Esophagus muscularis mucosa (tissue), 4 donors: ENCODE measurements around the gene B3GALNT2. TPM values are rescaled to one million over a fixed set of nuclear protein-coding genes. Genes with fewer than 3 reads are reported as not detected.
"Not testable (repeated sequence)": the region's sequence is repeated elsewhere in the genome, so short reads cannot be mapped to it uniquely, and the experiment has no call there.

Experiments used
- DNase-seq: peaks from one replicate; pipeline ENCODE4 v3.0.0-alpha.2; 2017; ENCODE audit errors: extremely low spot score
- H3K27ac ChIP-seq, 4 donors: fragments of 200-600 bp; sonication (generic); replicated peaks in 1 of 4; 1 replicate in 3 of 4; 2 replicates in 1 of 4; pipeline ENCODE4 v1.5.1; 2016 to 2019; ENCODE audit warnings: mild to moderate bottlenecking in 1 of 4
- H3K27me3 ChIP-seq, 4 donors: fragments of 200-600 bp; sonication (generic); one replicate each; pipeline versions ENCODE4 v1.5.1 to v1.6.0; 2016 to 2019
- H3K36me3 ChIP-seq, 4 donors: fragments of 200-600 bp; sonication (generic); one replicate each; pipeline ENCODE4 v1.5.1; 2016 to 2019
- H3K4me1 ChIP-seq, 4 donors: fragments of 200-600 bp; sonication (generic); one replicate each; pipeline ENCODE4 v1.5.1; 2016 to 2019
- H3K4me3 ChIP-seq, 4 donors: fragments of 200-600 bp; sonication (generic); 1 replicate in 2 of 4; 2 replicates in 2 of 4; pipeline ENCODE4 v1.5.1; 2016 to 2019; ENCODE audit warnings: mild to moderate bottlenecking in 4 of 4, moderate library complexity in 1 of 4
- H3K9me3 ChIP-seq, 4 donors: fragments of 200-600 bp; sonication (generic); 1 replicate in 3 of 4; 2 replicates in 1 of 4; pipeline ENCODE4 v1.5.1; 2016 to 2019
- CTCF ChIP-seq, 3 experiments: fragments of 200-600 bp in 2 of 3; fragments of 450-650 bp in 1 of 3; sonication (generic) in 2 of 3; IDR thresholded peaks; one replicate each; pipeline ENCODE4 v1.5.1; 2017 to 2019; ENCODE audit warnings: antibody characterized with exemption in 3 of 3, mild to moderate bottlenecking in 2 of 3, moderate library complexity in 1 of 3
- EP300 ChIP-seq: sonication (generic); formaldehyde crosslinking; IDR thresholded peaks from one replicate; pipeline ENCODE4 v1.6.1; 2017; ENCODE audit warnings: antibody characterized with exemption
- POLR2A ChIP-seq: fragments of 450-650 bp; IDR thresholded peaks from one replicate; pipeline ENCODE4 v1.6.1; 2017; ENCODE audit warnings: antibody characterized with exemption, moderate library complexity, mild to moderate bottlenecking, low read depth
- POLR2AphosphoS5 ChIP-seq, 2 donors: sonication (generic); formaldehyde crosslinking; IDR thresholded peaks; one replicate each; pipeline ENCODE4 v1.6.1; 2017; ENCODE audit warnings: antibody characterized with exemption in 2 of 2
- WGBS: methylation state at CpG from one replicate; pipeline ENCODE4 v1.1.5; 2018; 5-methylcytosine and 5-hydroxymethylcytosine counted together
- intact Hi-C: fragments of 100-400 bp; cut with DNase I; formaldehyde crosslinking; loops from one replicate; pipeline ENCODE4 v1.15.1; 2023
- total RNA-seq, 4 donors: library from RNA; depleted of rRNA; stranded (reverse); fragments of >200 nt; gene quantifications; one replicate each; pipeline versions ENCODE4 v1.1.0 to v1.2.1, GENCODE V29; 2016

The B3GALNT2 gene
- 10 to 100 TPM; 49.0 to 68.4 (median 55.5) TPM for total RNA-seq

GRCh38 chr1:235504122-235504493, at the start of gene B3GALNT2:
TSS of gene B3GALNT2 (minus strand) at chr1:235504452. CDS start at chr1:235504252, 200 bp downstream.
- TF ChIP-seq POLR2A (peak; percentile 86), EP300 (no peak), CTCF (IDR thresholded peaks at IDR 0.05) (no peak), POLR2AphosphoS5 (IDR thresholded peaks at IDR 0.05) (peak in 1 of 2 donors; percentile 96)

GRCh38 chr1:235553112-235553551, 48.9 kb upstream of the B3GALNT2 start:
- H3K27ac ChIP-seq: no peak overlapping the region
- intact Hi-C loops: no loop called here
- WGBS: 93% methylated on average over 5 of the region's 5 CpGs

More at GRCh38 chr1:235504122-235504493, at the start of gene B3GALNT2:
- intact Hi-C loops: loop anchor here (10.0 kb wide), 2 partner anchors 179 to 561 kb away; partner anchors contain the start of genes ARID4B, GGPS1 and NID1
- no peaks in the 10 kb centered on the region for H3K36me3 ChIP-seq
- DNase-seq: no peak
- 0% methylated on average over 18 of the region's 48 CpGs for WGBS
- peak within 1 kb of the TSS; percentile 80 to 96 (median 92) for H3K4me3 ChIP-seq
- H3K4me1 ChIP-seq: peaks cover 21 to 48% (median 41%) of the 10 kb centered on the region in 4 donors
- H3K27me3 ChIP-seq: no peaks in the 10 kb centered on the region
- H3K27ac ChIP-seq: peak within 1 kb of the TSS; percentile 96 to 98 (median 98)
- no peaks in the 10 kb centered on the region for H3K9me3 ChIP-seq

GRCh38 chr1:235552146-235552716, 48.0 kb upstream of the B3GALNT2 start:
- H3K36me3 ChIP-seq: no peaks in the 10 kb centered on the region
- WGBS: 76% methylated on average over 10 of the region's 10 CpGs
- no peaks in the 10 kb centered on the region for H3K27me3 ChIP-seq
- intact Hi-C loops: no loop called here
- H3K9me3 ChIP-seq: peaks cover 0 to 5% (median 0%) of the 10 kb centered on the region in 4 donors
- H3K27ac ChIP-seq: no peak overlapping the region
- H3K4me1 ChIP-seq: no peaks in the 10 kb centered on the region
- H3K4me3 ChIP-seq: no peak overlapping the region
- TF ChIP-seq POLR2A: no peak
- no peak for DNase-seq

More at GRCh38 chr1:235553112-235553551, 48.9 kb upstream of the B3GALNT2 start:
- no peak for DNase-seq
- Histone ChIP-seq H3K4me1 (no peaks in the 10 kb centered on the region), H3K36me3 (no peaks in the 10 kb centered on the region), H3K27me3 (no peaks in the 10 kb centered on the region), H3K4me3 (no peak overlapping the region), H3K9me3 (peaks cover 0 to 5% (median 0%) of the 10 kb centered on the region in 4 donors)
- TF ChIP-seq POLR2AphosphoS5 (IDR thresholded peaks at IDR 0.05): no peak
- TF ChIP-seq POLR2A: no peak
- TF ChIP-seq CTCF (IDR thresholded peaks at IDR 0.05): no peak
- no peak for TF ChIP-seq EP300

DNA sequence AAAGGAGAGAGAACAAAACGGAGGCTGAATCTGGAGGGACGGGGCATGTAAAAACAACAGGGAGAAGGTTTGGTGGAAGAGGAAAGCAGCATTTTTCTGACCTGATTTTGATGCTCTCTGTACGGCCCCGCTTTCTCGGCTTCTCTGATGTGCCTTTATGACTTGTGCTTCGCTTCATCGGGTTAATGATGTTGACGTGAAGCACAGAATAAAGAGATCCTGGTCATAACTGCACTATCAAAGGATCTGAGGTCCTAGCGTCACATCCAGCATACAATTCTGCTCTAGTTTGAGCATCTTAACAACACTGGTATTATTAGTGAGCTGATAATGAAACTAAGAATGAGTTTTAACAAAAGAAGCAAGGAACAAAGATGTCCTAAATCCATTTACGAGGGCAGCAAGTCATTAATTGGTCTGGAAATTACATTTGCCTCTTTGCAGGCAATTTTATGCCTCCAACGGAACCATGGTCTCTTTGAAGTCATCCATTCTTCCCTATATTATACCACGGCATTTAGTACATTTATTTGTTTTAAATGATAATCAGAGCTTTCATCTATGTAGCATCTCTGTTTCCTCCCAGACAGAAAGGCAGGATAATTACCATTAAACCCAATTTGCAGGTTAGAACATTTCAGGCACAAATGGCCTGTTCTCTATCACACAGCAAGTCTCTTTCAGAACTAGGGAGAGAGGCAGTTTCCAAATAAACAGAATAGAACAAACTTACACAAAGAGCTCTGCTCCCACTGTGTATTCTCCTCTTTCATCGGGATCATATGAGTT, 45.3 kb upstream of the B3GALNT2 start:
- H3K9me3 ChIP-seq: peaks cover 0 to 5% (median 0%) of the 10 kb centered on the region in 4 donors
- H3K27ac ChIP-seq: no peak overlapping the region
- intact Hi-C loops: no loop called here
- TF ChIP-seq CTCF (IDR thresholded peaks at IDR 0.05) (no peak), EP300 (no peak), POLR2AphosphoS5 (IDR thresholded peaks at IDR 0.05) (no peak), POLR2A (no peak)
- 80% methylated on average over 13 of the region's 13 CpGs for WGBS
- H3K36me3 ChIP-seq: no peaks in the 10 kb centered on the region
- no peak for DNase-seq
- no peaks in the 10 kb centered on the region for H3K4me1 ChIP-seq
- H3K27me3 ChIP-seq: no peaks in the 10 kb centered on the region
- H3K4me3 ChIP-seq: no peak overlapping the region

- intact Hi-C loops, DNase-seq, H3K36me3 ChIP-seq, H3K27me3 ChIP-seq, H3K27ac ChIP-seq, H3K4me3 ChIP-seq, H3K9me3 ChIP-seq, H3K4me1 ChIP-seq: not testable (repeated sequence)
- WGBS: 56% methylated on average over 9 of the region's 10 CpGs
Observed at GRCh38 chr1:235546369-235547155, 42.3 kb upstream of the B3GALNT2 start.
